Gastrocnemius medialis (tissue), 4 donors: Measurements from ENCODE around the gene SLC16A13. TPM values are rescaled to one million over a fixed set of nuclear protein-coding genes. Genes with fewer than 3 reads are reported as not detected.

Source experiments
- ATAC-seq, 2 donors: fragments of 150-250 bp; one replicate each; pipeline ENCODE4 v1.9.1; 2016
- DNase-seq, 2 donors: peaks; one replicate each; pipeline ENCODE4 v3.0.0-alpha.2; 2019
- H3K27ac ChIP-seq, 4 donors: fragments of 200-600 bp; sonication (generic); 1 replicate in 1 of 4; 2 replicates in 3 of 4; pipeline ENCODE4 v1.5.1; 2016 to 2018; ENCODE audit warnings: mild to moderate bottlenecking in 2 of 4, moderate library complexity in 1 of 4
- H3K27me3 ChIP-seq, 3 donors: fragments of 200-600 bp; sonication (generic) in 2 of 3; 1 replicate in 1 of 3; 2 replicates in 2 of 3; pipeline versions ENCODE4 v1.5.1 to v1.6.0; 2016 to 2019; ENCODE audit warnings: mild to moderate bottlenecking in 1 of 3, moderate library complexity in 1 of 3
- H3K36me3 ChIP-seq, 2 donors: fragments of 200-600 bp; sonication (generic) in 1 of 2; one replicate each; pipeline ENCODE4 v1.5.1; 2017 to 2018
- H3K4me1 ChIP-seq, 2 donors: fragments of 200-600 bp; sonication (generic) in 1 of 2; one replicate each; pipeline ENCODE4 v1.5.1; 2016 to 2017; ENCODE audit warnings: mild to moderate bottlenecking in 2 of 2
- H3K4me3 ChIP-seq, 4 donors: fragments of 200-600 bp; sonication (generic) in 3 of 4; 1 replicate in 1 of 4; 2 replicates in 3 of 4; pipeline ENCODE4 v1.5.1; 2016 to 2019; ENCODE audit warnings: mild to moderate bottlenecking in 2 of 4
- H3K9me3 ChIP-seq, 3 donors: fragments of 200-600 bp; sonication (generic) in 2 of 3; 1 replicate in 1 of 3; 2 replicates in 2 of 3; pipeline ENCODE4 v1.5.1; 2016 to 2019
- POLR2A ChIP-seq, 2 donors: fragments of 450-650 bp; IDR thresholded peaks; one replicate each; pipeline ENCODE4 v1.6.1; 2017; ENCODE audit warnings: antibody characterized with exemption in 2 of 2, mild to moderate bottlenecking in 2 of 2, moderate library complexity in 2 of 2
- in situ Hi-C, 4 donors: fragments of 200-750 bp; cut with MboI; loops; one replicate each; pipeline versions ENCODE4 v1.15.0 to v1.8.0; 2017; ENCODE audit warnings: low sequenced_read_pairs in 4 of 4
- intact Hi-C: fragments of 100-400 bp; cut with DNase I; formaldehyde crosslinking; loops from one replicate; pipeline ENCODE4 v1.15.1; 2023; ENCODE audit warnings: low total_unique reads
- total RNA-seq, 4 donors: library from RNA; depleted of rRNA; stranded (reverse); fragments of >200 nt; gene quantifications; one replicate each; pipeline versions ENCODE4 v1.1.0 to v1.2.3, GENCODE V29; 2016
- TF ChIP-seq, protein P1 (sequence below), 5 experiments: fragments of 450-650 bp in 3 of 5; fragments of 200-600 bp in 2 of 5; sonication (generic) in 2 of 5; IDR thresholded peaks in 4 of 5; conservative IDR thresholded peaks in 1 of 5; 1 replicate in 4 of 5; 2 replicates in 1 of 5; pipeline ENCODE4 v1.5.1; 2016 to 2019; ENCODE audit warnings: antibody characterized with exemption in 5 of 5, mild to moderate bottlenecking in 3 of 5, moderate library complexity in 3 of 5

SLC16A13 gene
- total RNA-seq, 4 donors from 2014 or later, result 0.36 to 0.49 TPM; not detected in 2

DNA sequence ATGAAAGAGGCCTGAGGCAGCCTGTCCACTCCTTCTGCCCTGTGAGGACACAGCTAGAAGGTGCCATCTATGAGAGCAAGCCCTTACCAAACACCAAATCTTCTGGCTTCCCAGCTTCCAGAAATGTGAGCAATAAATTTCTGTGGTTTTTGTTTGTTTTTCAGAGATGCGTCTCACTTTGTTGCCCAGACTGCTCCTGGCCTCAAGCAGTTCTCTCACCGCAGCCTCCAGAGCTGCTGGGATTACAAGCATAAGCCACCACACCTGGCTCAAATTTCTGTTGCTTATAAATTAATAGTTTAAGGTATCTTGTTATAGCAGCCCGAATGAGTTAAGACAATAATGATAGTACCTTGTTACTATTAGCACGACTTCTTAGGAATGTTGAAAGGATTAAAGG lies 20.6 kb downstream of the SLC16A13 start:
- ATAC-seq (no peak), DNase-seq (no peak)
- intact Hi-C loops, result no loop called here
- H3K27ac ChIP-seq, result no peak overlapping the region
- no peaks in the 10 kb centered on the region for H3K4me1 ChIP-seq
- in situ Hi-C loops, result no loop called here
- no peak for TF ChIP-seq POLR2A (IDR thresholded peaks at IDR 0.05)
- TF ChIP-seq, protein P1, sequence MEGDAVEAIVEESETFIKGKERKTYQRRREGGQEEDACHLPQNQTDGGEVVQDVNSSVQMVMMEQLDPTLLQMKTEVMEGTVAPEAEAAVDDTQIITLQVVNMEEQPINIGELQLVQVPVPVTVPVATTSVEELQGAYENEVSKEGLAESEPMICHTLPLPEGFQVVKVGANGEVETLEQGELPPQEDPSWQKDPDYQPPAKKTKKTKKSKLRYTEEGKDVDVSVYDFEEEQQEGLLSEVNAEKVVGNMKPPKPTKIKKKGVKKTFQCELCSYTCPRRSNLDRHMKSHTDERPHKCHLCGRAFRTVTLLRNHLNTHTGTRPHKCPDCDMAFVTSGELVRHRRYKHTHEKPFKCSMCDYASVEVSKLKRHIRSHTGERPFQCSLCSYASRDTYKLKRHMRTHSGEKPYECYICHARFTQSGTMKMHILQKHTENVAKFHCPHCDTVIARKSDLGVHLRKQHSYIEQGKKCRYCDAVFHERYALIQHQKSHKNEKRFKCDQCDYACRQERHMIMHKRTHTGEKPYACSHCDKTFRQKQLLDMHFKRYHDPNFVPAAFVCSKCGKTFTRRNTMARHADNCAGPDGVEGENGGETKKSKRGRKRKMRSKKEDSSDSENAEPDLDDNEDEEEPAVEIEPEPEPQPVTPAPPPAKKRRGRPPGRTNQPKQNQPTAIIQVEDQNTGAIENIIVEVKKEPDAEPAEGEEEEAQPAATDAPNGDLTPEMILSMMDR (IDR thresholded peaks at IDR 0.05 in 4 of 5, conservative IDR thresholded peaks at IDR 0.05 in 1 of 5), result no peak
- H3K36me3 ChIP-seq, result no peaks in the 10 kb centered on the region
- no peaks in the 10 kb centered on the region for H3K9me3 ChIP-seq
- no peak overlapping the region for H3K4me3 ChIP-seq
- H3K27me3 ChIP-seq, result peaks cover 0 to 3% (median 0%) of the 10 kb centered on the region in 3 donors

DNA sequence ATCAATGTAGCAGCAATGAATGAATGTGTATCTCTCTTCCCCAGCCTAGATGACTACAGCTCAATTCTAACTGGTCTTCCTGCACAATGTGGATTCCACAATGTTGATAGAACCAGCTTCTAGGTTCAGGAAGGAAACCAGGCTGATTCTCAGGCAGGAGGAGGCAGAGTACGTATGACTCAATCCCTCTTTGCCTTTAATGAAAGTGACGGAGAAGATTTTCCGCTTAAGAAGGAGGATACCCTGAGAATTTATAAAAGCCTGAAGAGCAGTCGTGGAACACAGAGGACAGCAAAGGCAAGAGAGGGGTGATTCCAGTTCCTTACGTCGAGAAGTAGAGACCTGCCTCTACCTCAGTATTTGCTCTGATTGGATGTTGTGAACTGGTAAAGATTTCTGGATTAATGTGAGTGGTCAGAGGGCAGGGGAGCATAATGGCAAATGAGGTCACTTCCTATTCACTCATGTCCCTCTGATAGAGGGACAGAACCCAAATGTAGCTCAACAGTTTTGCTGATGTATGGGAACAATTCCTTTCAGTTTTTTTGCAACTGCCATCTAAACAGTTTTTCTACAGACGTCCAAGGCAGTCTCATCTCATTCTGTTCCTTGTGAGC lies 23.1 kb downstream of the SLC16A13 start:
- TF ChIP-seq, protein P1 (IDR thresholded peaks at IDR 0.05 in 4 of 5, conservative IDR thresholded peaks at IDR 0.05 in 1 of 5), result no peak
- TF ChIP-seq POLR2A (IDR thresholded peaks at IDR 0.05), result no peak
- H3K4me3 ChIP-seq, result no peak overlapping the region
- H3K27ac ChIP-seq, result no peak overlapping the region
- in situ Hi-C loops, result no loop called here
- DNase-seq (no peak), ATAC-seq (no peak)
- H3K4me1 ChIP-seq, result no peaks in the 10 kb centered on the region
- intact Hi-C loops, result no loop called here
- H3K9me3 ChIP-seq, result no peaks in the 10 kb centered on the region
- H3K27me3 ChIP-seq, result peaks cover 0 to 3% (median 0%) of the 10 kb centered on the region in 3 donors
- H3K36me3 ChIP-seq, result no peaks in the 10 kb centered on the region

DNA sequence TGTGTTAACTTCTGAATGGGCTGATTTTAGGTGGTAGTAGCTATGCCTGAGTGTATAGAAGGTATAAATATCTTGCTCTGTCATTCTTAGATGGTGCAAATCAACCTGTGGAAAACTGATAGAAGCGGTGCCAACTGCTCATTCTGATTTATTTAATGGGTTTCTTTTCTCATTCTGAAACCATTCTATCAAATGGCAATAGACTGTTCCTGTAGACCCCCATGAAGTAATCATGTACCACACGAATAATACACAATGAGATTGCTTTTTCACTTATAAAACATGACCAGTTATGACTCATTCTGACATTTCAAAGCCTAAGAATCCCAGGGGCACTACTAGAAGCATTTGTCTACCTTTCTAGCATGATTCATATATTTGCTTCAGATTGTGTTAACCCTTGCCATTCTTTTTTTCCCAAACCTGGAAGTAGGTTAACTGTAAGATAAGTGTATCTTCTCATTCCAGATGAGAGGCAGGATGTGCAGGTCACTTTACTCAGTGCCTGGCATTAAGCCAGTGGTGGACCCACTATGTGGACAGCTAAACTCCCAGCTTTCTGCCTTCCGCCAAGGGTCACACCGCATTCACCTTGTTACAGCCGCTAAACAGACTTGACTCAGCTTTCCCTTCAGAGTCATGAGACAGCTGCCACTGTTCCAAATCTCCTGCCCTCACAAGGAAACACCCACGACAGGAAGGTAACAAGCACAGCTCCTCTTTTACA lies 24.5 kb downstream of the SLC16A13 start:
- in situ Hi-C loops, result no loop called here
- ATAC-seq, result no peak
- H3K4me3 ChIP-seq, result no peak overlapping the region

DNA sequence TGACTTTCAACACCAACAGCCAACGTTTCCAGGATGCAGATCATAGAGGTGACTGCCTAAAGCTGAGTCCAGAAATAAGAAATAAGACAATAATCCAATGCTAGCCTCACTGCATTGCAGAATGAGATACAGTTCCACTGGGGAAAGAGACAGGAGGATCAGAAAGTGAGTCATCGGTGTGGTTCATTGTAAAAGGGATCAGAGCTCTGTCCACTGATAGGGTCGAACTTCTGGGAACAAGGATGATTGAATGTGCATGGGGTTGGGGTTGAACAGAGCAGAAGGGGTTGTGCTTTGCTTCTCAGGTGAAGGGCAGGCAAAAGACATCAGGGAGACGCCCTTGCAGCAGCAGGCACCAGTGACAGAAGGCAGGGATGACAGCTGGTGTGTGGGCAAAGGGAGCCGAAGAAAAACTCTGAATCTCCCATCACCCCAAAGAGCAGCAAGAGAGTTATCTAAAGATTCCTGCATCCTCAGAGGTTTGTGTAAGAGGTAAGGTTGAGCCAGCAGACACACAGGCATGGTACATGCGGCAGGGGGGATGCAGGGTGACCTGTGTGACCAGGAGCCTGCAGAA lies 27.8 kb downstream of the SLC16A13 start:
- H3K4me1 ChIP-seq, result no peaks in the 10 kb centered on the region
- H3K27me3 ChIP-seq, result peaks cover 0 to 3% (median 0%) of the 10 kb centered on the region in 3 donors
- H3K36me3 ChIP-seq, result no peaks in the 10 kb centered on the region
- no peak overlapping the region for H3K27ac ChIP-seq
- ATAC-seq (no peak), DNase-seq (no peak)
- no peak for TF ChIP-seq POLR2A (IDR thresholded peaks at IDR 0.05)
- TF ChIP-seq, protein P1 (IDR thresholded peaks at IDR 0.05 in 4 of 5, conservative IDR thresholded peaks at IDR 0.05 in 1 of 5), result no peak
- intact Hi-C loops (no loop called here), in situ Hi-C loops (no loop called here)
- no peak overlapping the region for H3K4me3 ChIP-seq
- no peaks in the 10 kb centered on the region for H3K9me3 ChIP-seq

More for the DNA sequence above, 24.5 kb downstream of the SLC16A13 start:
- H3K27ac ChIP-seq, result no peak overlapping the region
- no peaks in the 10 kb centered on the region for H3K4me1 ChIP-seq
- H3K27me3 ChIP-seq, result peaks cover 0 to 3% (median 0%) of the 10 kb centered on the region in 3 donors
- H3K36me3 ChIP-seq, result no peaks in the 10 kb centered on the region
- no peaks in the 10 kb centered on the region for H3K9me3 ChIP-seq
- intact Hi-C loops, result no loop called here
- TF ChIP-seq, protein P1 (IDR thresholded peaks at IDR 0.05 in 4 of 5, conservative IDR thresholded peaks at IDR 0.05 in 1 of 5), result no peak
- TF ChIP-seq POLR2A (IDR thresholded peaks at IDR 0.05), result no peak
- DNase-seq, result no peak
